Adrenal gland (tissue), 5 donors: ENCODE data around the gene IRF2BP2.

Source experiments
- CTCF ChIP-seq, 6 experiments: fragments of 450-650 bp in 4 of 6; fragments of 200-600 bp in 2 of 6; sonication (generic) in 1 of 6; IDR thresholded peaks; 1 replicate in 5 of 6; 2 replicates in 1 of 6; pipeline versions ENCODE4 v1.5.1 to v1.8.0; 2016 to 2021; ENCODE audit warnings: antibody characterized with exemption in 6 of 6, mild to moderate bottlenecking in 2 of 6, moderate library complexity in 1 of 6
- POLR2A ChIP-seq, 2 donors: fragments of 450-650 bp; IDR thresholded peaks; one replicate each; pipeline ENCODE4 v1.6.1; 2017; ENCODE audit warnings: antibody characterized with exemption in 2 of 2, mild to moderate bottlenecking in 2 of 2, moderate library complexity in 1 of 2
- donor health status: DM: no; HTN: no; CAD: no.

- TF ChIP-seq POLR2A (IDR thresholded peaks at IDR 0.05), result peak; percentile 70 to 82
- TF ChIP-seq CTCF (IDR thresholded peaks at IDR 0.05), result no peak
Observed at GRCh38 chr1:234608911-234609690, 877 bp downstream of the IRF2BP2 start.
